HG03442 (cell line): ENCODE measurements around the gene GNG13.
"Not testable (repeated sequence)": the region's sequence is repeated elsewhere in the genome, so short reads cannot be mapped to it uniquely, and the experiment has no call there.

Experiments used
- ATAC-seq: cut with Tn5 transposase; IDR thresholded peaks from one replicate; pipeline ENCODE4 v1.9.1; 2021; ENCODE audit warnings: mild to moderate bottlenecking, moderate library complexity; ENCODE audit not compliant: unreplicated experiment

Gene GNG13, protein sequence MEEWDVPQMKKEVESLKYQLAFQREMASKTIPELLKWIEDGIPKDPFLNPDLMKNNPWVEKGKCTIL

GRCh38 chr16:799948-800833, at the start of gene GNG13:
Gene GNG13 (minus strand): TSS chr16:800734. CDS start chr16:799077, 1,657 bp downstream.
- ATAC-seq = no peak

GRCh38 chr16:848510-849253, 48.1 kb upstream of the GNG13 start:
- no peak for ATAC-seq

GRCh38 chr16:847681-848445, 47.3 kb upstream of the GNG13 start:
- ATAC-seq = no peak

GRCh38 chr16:847151-847550, 46.6 kb upstream of the GNG13 start:
- ATAC-seq = no peak

DNA sequence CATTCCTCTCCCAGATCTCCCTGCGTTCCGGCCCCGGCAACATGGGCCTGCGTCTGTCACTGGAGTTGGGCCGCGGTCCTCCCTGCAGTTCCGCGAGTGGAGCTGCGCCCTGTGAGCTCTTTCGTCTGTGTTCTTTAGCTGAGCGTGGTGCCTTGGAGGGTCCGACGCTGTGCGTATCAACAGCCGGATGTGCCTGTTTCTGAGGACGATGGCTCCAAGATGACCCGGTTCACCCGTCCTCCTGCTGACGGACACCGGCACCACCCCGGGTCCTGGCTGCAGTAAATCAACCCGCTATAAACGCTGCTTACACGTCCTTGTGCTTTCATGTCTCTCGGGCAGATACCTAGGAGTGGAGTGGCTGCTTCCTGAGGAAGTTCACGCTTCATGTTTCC, 44.8 kb upstream of the GNG13 start:
- ATAC-seq = no peak

DNA sequence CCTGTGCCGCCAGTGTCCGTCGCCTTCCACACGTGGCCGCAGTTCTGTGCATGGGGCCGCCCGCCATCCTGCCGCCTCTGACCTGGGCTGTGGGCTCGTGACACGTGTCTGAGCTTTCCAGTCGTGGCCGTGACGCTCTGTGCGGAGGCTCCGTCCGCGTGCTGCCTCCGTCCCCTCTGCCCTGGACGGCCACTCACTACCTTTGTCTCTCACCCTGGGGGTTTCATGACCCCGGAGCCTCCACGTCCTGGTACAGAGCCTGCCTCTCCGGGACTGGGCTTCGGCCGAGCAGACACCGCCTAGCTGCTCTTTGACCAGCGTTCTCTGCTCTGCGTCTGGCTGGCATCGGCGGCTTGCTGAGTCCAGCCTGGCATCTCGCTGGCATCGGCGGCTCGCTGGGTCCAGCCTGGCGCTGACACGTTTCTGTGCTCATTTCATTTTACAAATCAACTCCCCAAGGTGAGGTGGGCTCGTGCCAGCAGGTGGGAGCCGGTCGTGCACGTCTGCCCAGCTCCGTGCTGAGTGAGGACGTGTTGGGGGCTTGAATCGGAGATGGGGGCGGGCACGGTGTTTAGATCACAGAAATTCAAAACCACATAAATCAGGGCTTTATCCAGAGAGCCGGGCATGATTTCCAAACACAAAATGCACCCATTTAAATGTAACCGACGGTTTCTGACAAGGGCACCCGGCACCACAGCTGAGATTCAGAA, 44.3 kb upstream of the GNG13 start:
- no peak for ATAC-seq

GRCh38 chr16:843771-844170, 43.2 kb upstream of the GNG13 start:
- ATAC-seq = no peak

GRCh38 chr16:842711-843560, 42.4 kb upstream of the GNG13 start:
- ATAC-seq = no peak

DNA sequence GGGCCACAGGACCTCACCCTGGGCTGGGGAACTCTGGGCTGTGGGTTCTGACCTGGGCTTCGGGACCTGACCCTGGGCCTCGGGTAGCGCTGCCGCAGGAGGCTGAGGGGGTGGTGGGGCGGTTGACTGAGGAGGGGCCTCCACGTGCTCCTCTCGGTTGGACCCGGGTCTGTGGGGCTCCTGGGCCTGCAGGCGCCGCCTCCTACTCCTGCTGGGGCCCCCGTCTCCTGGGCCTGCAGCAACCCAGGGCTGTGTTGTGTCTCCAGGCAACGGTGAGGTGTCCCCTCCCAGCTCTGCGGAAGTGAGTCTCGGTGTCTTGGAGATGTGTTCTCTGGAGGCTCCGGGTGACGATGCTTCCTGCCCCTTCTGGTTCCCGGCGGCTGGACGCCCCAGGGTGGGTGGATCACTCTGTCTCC, 41.5 kb upstream of the GNG13 start:
- ATAC-seq = no peak

GRCh38 chr16:841455-842060, 41.0 kb upstream of the GNG13 start:
- no peak for ATAC-seq

DNA sequence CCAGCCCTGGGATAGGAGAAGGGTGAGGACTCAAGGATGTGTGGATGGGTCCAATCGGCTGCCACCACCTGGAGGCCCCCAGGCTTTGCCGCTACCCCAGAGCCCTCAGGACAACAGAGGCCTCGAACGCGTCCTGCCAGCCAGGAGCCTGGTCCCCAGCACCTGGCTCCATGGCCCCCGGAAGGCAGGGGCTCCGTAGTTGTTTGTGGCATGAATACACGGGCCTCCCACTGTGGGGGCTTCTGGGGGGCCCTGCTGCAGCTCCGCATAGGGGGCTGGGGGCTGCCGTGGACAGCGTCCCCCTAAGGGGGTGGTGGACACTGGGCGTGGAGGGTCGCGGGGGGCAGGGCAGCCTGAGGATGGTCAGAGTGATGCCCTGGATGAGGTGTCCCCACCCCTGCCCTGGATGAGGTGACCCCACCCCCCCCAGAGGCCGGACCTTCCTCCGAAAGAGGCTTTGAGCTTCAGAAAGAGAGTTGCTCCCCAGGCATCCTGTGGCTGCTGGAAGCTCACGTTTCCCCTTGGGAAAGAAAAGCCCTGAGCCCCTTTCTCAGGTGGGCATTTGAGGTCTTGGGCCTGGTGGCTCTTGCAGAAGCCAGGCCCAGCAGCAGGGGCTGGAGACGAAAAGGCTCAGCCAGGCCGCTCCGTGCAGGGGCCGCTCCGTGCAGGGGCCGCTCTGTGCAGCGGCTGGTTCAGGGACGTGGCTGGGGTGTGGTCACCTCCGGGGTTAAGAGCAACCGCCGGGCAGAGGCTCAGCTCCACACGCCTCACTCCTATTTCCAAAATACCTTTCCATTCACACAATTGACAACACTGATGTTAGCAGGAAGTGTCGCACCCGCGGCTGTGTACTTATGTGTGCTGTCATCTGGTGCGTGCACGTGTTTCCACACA, 40.3 kb upstream of the GNG13 start:
- ATAC-seq = no peak

GRCh38 chr16:839643-840408, 39.3 kb upstream of the GNG13 start:
- no peak for ATAC-seq

- no peak for ATAC-seq
These were observed 38.2 kb upstream of the GNG13 start for GRCh38 chr16:838741-839140.

DNA sequence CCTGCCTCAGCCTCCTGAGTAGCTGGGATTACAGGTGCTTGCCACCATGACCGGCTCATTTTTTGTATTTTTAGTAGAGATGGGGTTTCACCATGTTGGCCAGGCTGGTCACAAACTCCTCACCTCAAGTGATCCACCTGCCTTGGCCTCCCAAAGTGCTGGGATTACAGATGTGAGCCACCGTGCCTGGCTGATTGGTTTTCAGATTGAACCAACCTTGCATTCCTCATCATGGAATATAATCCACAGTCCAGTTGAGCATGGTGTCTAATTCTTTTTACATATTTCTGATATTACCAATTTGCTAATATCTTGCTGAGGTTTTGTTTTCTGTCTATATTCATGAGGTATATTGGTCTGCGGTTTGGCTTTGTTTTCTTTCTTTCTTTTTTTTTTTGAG, 36.3 kb upstream of the GNG13 start:
- ATAC-seq = not testable (repeated sequence)

- ATAC-seq = no peak
These were observed 35.7 kb upstream of the GNG13 start for GRCh38 chr16:836221-836620.

- no peak for ATAC-seq
These were observed 34.8 kb upstream of the GNG13 start for GRCh38 chr16:835373-835772.

- ATAC-seq = no peak
These were observed 32.9 kb upstream of the GNG13 start for GRCh38 chr16:833411-833810.
